SK-N-SH treated with all-trans-retinoic acid at 6 μM for 48 hours (cell line): ENCODE measurements around the gene DCXR.
A peak's percentile ranks its signal among the peaks of the same experiment; 100 is the strongest.

Experiments
- ATAC-seq: fragments of 200-7000 bp; cut with Tn5 transposase; 3 replicates; pipeline ENCODE4 v1.9.1; 2020; ENCODE audit warnings: mild to moderate bottlenecking, moderate library complexity
- CSDC2 ChIP-seq: fragments of 250-450 bp; sonication (Bioruptor Pico); IDR thresholded peaks from 2 replicates; pipeline ENCODE4 v1.5.0; 2020; ENCODE audit warnings: mild to moderate bottlenecking, moderate library complexity
- GLIS3 ChIP-seq: fragments of 250-450 bp; sonication (Bioruptor Pico); IDR thresholded peaks from 2 replicates; pipeline ENCODE4 v1.5.0; 2020; ENCODE audit warnings: mild to moderate bottlenecking, moderate library complexity
- OSR1 ChIP-seq: fragments of 250-450 bp; sonication (Bioruptor Pico); IDR thresholded peaks from 2 replicates; pipeline ENCODE4 v1.8.0; 2022; ENCODE audit warnings: moderate library complexity, mild to moderate bottlenecking, inconsistent platforms
- SNAI2 ChIP-seq: fragments of 250-450 bp; sonication (Bioruptor Pico); IDR thresholded peaks from 2 replicates; pipeline ENCODE4 v1.5.0; 2020; ENCODE audit warnings: mild to moderate bottlenecking, moderate library complexity
- TCF4 ChIP-seq: fragments of 250-450 bp; sonication (Bioruptor Pico); IDR thresholded peaks from 2 replicates; pipeline ENCODE4 v1.8.0; 2021; ENCODE audit warnings: mild to moderate bottlenecking, moderate library complexity, borderline replicate concordance
- TOX ChIP-seq: fragments of 250-450 bp; sonication (Bioruptor Pico); IDR thresholded peaks from 2 replicates; pipeline ENCODE4 v1.8.0; 2021; ENCODE audit warnings: mild to moderate bottlenecking, moderate library complexity, borderline replicate concordance
- ZNF565 ChIP-seq: fragments of 450-650 bp; formaldehyde crosslinking; conservative IDR thresholded peaks from 2 replicates; pipeline ENCODE4 v1.5.0; 2020; ENCODE audit warnings: low read depth, mild to moderate bottlenecking, moderate library complexity
- ZNF70 ChIP-seq: fragments of 450-650 bp; formaldehyde crosslinking; IDR thresholded peaks from 2 replicates; pipeline ENCODE4 v1.5.0; 2020; ENCODE audit warnings: mild to moderate bottlenecking, moderate library complexity
- ZNF8 ChIP-seq: fragments of 450-650 bp; formaldehyde crosslinking; IDR thresholded peaks from 2 replicates; pipeline ENCODE4 v1.5.0; 2020; ENCODE audit warnings: mild to moderate bottlenecking, moderate library complexity
- TF ChIP-seq, protein P1 (sequence below): fragments of 250-450 bp; sonication (Bioruptor Pico); IDR thresholded peaks from 2 replicates; pipeline ENCODE4 v1.8.0; 2021; ENCODE audit warnings: low read depth, mild to moderate bottlenecking, moderate library complexity, borderline replicate concordance
- TF ChIP-seq, protein P2 (sequence below): fragments of 250-450 bp; sonication (Bioruptor Pico); IDR thresholded peaks from 2 replicates; pipeline ENCODE4 v1.5.1; 2021; ENCODE audit warnings: mild to moderate bottlenecking, moderate library complexity
- TF ChIP-seq, protein P3 (sequence below): fragments of 250-450 bp; sonication (Bioruptor Pico); IDR thresholded peaks from 2 replicates; pipeline ENCODE4 v1.5.1; 2020; ENCODE audit warnings: low read depth, mild to moderate bottlenecking, moderate library complexity
- TF ChIP-seq, protein P4 (sequence below): fragments of 250-450 bp; sonication (Bioruptor Pico); IDR thresholded peaks from 2 replicates; pipeline ENCODE4 v1.8.0; 2020; ENCODE audit warnings: mild to moderate bottlenecking, moderate library complexity, borderline replicate concordance
- TF ChIP-seq, protein P5 (sequence below): fragments of 250-450 bp; sonication (Bioruptor Pico); IDR thresholded peaks from 2 replicates; pipeline ENCODE4 v1.5.0; 2020; ENCODE audit warnings: mild to moderate bottlenecking, moderate library complexity

Gene DCXR

DNA sequence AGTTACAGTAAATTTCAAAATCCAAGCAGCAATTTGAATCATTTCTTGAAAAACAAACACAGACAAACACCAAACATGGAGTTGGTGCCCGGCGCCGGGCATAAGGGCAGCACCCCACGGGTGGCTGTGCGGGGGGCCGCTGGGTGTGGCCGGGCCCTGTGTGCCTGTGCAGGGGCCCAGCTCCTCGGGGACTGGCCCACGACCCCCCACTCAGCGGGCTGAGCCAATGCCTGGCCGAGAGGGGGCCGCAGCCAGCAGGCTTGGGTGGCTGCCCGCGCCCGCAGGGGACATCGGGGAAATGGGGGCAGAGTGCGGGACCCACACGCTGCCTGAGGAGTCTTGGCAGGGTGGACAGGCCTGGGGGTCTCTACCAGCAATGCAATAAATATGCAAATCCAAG, 40.9 kb upstream of the DCXR start:
- ATAC-seq: no peak
- no peak for TF ChIP-seq SNAI2
- TF ChIP-seq, protein P1, sequence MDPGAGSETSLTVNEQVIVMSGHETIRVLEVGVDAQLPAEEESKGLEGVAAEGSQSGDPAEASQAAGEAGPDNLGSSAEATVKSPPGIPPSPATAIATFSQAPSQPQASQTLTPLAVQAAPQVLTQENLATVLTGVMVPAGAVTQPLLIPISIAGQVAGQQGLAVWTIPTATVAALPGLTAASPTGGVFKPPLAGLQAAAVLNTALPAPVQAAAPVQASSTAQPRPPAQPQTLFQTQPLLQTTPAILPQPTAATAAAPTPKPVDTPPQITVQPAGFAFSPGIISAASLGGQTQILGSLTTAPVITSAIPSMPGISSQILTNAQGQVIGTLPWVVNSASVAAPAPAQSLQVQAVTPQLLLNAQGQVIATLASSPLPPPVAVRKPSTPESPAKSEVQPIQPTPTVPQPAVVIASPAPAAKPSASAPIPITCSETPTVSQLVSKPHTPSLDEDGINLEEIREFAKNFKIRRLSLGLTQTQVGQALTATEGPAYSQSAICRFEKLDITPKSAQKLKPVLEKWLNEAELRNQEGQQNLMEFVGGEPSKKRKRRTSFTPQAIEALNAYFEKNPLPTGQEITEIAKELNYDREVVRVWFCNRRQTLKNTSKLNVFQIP (CRISPR knock-in tag): no peak
- no peak for TF ChIP-seq OSR1 (CRISPR knock-in tag)
- TF ChIP-seq, protein P2, sequence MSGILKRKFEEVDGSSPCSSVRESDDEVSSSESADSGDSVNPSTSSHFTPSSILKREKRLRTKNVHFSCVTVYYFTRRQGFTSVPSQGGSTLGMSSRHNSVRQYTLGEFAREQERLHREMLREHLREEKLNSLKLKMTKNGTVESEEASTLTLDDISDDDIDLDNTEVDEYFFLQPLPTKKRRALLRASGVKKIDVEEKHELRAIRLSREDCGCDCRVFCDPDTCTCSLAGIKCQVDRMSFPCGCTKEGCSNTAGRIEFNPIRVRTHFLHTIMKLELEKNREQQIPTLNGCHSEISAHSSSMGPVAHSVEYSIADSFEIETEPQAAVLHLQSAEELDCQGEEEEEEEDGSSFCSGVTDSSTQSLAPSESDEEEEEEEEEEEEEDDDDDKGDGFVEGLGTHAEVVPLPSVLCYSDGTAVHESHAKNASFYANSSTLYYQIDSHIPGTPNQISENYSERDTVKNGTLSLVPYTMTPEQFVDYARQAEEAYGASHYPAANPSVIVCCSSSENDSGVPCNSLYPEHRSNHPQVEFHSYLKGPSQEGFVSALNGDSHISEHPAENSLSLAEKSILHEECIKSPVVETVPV (CRISPR knock-in tag): no peak
- TF ChIP-seq CSDC2 (CRISPR knock-in tag): no peak
- TF ChIP-seq TOX: no peak
- TF ChIP-seq TCF4: no peak
- TF ChIP-seq, protein P3, sequence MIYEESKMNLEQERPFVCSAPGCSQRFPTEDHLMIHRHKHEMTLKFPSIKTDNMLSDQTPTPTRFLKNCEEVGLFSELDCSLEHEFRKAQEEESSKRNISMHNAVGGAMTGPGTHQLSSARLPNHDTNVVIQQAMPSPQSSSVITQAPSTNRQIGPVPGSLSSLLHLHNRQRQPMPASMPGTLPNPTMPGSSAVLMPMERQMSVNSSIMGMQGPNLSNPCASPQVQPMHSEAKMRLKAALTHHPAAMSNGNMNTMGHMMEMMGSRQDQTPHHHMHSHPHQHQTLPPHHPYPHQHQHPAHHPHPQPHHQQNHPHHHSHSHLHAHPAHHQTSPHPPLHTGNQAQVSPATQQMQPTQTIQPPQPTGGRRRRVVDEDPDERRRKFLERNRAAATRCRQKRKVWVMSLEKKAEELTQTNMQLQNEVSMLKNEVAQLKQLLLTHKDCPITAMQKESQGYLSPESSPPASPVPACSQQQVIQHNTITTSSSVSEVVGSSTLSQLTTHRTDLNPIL (CRISPR knock-in tag): no peak
- TF ChIP-seq ZNF70 (CRISPR knock-in tag): no peak
- TF ChIP-seq, protein P4, sequence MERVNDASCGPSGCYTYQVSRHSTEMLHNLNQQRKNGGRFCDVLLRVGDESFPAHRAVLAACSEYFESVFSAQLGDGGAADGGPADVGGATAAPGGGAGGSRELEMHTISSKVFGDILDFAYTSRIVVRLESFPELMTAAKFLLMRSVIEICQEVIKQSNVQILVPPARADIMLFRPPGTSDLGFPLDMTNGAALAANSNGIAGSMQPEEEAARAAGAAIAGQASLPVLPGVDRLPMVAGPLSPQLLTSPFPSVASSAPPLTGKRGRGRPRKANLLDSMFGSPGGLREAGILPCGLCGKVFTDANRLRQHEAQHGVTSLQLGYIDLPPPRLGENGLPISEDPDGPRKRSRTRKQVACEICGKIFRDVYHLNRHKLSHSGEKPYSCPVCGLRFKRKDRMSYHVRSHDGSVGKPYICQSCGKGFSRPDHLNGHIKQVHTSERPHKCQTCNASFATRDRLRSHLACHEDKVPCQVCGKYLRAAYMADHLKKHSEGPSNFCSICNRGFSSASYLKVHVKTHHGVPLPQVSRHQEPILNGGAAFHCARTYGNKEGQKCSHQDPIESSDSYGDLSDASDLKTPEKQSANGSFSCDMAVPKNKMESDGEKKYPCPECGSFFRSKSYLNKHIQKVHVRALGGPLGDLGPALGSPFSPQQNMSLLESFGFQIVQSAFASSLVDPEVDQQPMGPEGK (CRISPR knock-in tag): no peak
- TF ChIP-seq GLIS3 (CRISPR knock-in tag): no peak
- TF ChIP-seq ZNF8: no peak
- TF ChIP-seq, protein P5, sequence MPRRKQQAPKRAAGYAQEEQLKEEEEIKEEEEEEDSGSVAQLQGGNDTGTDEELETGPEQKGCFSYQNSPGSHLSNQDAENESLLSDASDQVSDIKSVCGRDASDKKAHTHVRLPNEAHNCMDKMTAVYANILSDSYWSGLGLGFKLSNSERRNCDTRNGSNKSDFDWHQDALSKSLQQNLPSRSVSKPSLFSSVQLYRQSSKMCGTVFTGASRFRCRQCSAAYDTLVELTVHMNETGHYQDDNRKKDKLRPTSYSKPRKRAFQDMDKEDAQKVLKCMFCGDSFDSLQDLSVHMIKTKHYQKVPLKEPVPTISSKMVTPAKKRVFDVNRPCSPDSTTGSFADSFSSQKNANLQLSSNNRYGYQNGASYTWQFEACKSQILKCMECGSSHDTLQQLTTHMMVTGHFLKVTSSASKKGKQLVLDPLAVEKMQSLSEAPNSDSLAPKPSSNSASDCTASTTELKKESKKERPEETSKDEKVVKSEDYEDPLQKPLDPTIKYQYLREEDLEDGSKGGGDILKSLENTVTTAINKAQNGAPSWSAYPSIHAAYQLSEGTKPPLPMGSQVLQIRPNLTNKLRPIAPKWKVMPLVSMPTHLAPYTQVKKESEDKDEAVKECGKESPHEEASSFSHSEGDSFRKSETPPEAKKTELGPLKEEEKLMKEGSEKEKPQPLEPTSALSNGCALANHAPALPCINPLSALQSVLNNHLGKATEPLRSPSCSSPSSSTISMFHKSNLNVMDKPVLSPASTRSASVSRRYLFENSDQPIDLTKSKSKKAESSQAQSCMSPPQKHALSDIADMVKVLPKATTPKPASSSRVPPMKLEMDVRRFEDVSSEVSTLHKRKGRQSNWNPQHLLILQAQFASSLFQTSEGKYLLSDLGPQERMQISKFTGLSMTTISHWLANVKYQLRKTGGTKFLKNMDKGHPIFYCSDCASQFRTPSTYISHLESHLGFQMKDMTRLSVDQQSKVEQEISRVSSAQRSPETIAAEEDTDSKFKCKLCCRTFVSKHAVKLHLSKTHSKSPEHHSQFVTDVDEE (CRISPR knock-in tag): no peak

DNA sequence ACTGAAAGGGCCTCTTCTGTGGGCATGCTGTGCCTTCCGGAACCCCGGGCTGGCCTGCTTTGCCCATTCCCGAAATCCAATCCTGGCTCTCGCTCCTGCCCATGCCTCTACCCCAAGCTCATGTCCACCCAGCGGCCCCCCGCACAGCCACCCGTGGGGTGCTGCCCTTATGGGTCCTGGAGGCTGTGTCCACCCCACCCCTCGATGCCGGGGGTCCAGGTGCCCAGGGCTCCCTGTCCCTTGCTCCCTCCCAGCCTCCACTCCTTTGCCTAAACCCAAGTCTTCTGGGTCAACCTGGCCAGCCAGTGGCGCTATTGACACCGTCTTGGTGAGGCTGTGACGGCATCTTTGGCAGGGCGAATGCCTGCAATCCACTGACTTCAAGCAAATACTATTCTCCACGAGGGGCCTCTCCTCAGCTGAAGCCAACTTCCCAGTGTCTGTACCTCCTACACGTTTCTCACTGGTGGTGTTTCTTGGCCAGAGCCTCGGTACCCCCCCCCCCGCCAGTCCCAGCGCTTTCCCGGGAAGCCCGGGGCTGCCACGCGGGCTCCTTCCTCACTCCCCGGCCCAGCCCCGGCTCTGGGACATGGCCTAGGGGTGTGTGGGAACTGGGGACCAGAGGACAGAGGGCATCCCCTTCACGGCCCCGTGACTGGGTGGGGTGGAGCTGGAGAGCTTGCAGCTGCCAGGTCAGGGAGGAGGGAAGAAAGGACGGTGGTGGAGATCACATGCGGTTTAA, 40.3 kb upstream of the DCXR start:
- ATAC-seq: no peak; the same call in 2 of the 3 replicates
- TF ChIP-seq, protein P4 (CRISPR knock-in tag): no peak
- no peak for TF ChIP-seq ZNF565 (CRISPR knock-in tag)
- no peak for TF ChIP-seq SNAI2

DNA sequence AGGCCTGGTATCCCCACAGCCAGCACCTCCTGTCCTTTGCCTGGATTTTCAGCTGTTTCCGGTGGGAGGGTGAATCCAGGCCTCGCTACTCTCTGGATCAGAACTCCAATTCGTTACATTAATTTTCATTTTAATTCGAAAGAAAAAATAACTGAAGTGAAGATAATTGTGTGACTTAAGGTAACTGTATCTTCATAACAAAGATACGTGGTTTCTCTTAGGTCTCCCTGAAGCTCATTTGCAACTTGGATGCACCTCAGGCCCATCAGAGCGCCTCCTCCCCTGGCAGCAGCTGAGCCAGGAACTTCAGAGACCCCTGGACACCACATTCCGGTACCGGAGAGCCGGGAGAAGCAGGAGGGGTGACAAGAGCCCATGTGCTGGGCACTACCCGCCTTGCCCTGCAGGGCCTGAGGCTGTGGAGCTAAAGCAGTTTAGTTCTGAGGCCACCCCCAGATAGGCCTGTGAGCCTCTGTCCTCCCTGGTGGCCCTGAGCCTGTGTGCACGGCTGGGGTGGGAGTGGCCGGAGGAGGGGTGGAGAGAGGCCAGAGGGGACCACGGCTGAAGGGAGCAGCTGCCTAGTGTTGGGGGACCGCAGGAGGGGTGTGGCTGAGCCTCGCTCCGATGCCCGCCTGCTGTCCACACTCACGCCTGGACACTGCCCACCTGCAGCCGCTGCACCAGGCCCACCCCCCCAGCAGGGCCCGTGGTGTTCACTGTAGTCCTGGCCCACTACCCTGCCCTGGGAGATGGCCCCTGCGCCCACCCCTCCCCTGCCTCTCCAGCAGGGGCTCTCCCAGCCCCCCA, 39.5 kb upstream of the DCXR start:
- peak; percentile 42 for ATAC-seq
- TF ChIP-seq ZNF70 (CRISPR knock-in tag) (no peak), TCF4 (no peak)
- TF ChIP-seq, protein P1 (CRISPR knock-in tag): no peak
